Natural killer cell (primary cell): ENCODE data around the gene MAST4. TPM values are rescaled to one million over a fixed set of nuclear protein-coding genes. Genes with fewer than 3 reads are reported as not detected.
A peak's percentile ranks its signal among the peaks of the same experiment; 100 is the strongest.

ENCODE experiments used
- ATAC-seq, 3 donors: fragments of 150-1000 bp in 2 of 3; fragments of 200-7000 bp in 1 of 3; cut with Tn5 transposase; 1 replicate in 1 of 3; 2 replicates in 2 of 3; pipeline ENCODE4 v1.10.0; 2021; ENCODE audit warnings: mild to moderate bottlenecking in 2 of 3, moderate library complexity in 2 of 3
- DNase-seq, 2 donors: peaks; one replicate each; pipeline versions ENCODE4 v3.0.0 to v3.0.0-alpha.2; 2013 to 2021; ENCODE audit warnings: mixed read lengths in 1 of 2
- H3K27ac ChIP-seq: one replicate; pipeline ENCODE4 v1.5.1; 2013; ENCODE audit warnings: mild to moderate bottlenecking, low read length
- H3K27me3 ChIP-seq: one replicate; pipeline ENCODE4 v1.6.1; 2013; ENCODE audit warnings: low read length; ENCODE audit not compliant: control insufficient read depth, insufficient read depth
- H3K36me3 ChIP-seq: one replicate; pipeline ENCODE4 v1.6.1; 2013; ENCODE audit warnings: low read length; ENCODE audit not compliant: control insufficient read depth, insufficient read depth
- H3K4me1 ChIP-seq: one replicate; pipeline ENCODE4 v1.6.1; 2013; ENCODE audit warnings: low read length; ENCODE audit not compliant: control insufficient read depth, insufficient read depth
- H3K4me3 ChIP-seq: one replicate; pipeline ENCODE4 v1.5.1; 2013; ENCODE audit warnings: low read length
- H3K9me3 ChIP-seq: one replicate; pipeline ENCODE4 v1.6.1; 2013; ENCODE audit warnings: low read length; ENCODE audit not compliant: control insufficient read depth, insufficient read depth
- H3K27ac Mint-ChIP-seq, 2 donors: one replicate each; pipeline ENCODE4 v1.8.0; 2022; ENCODE audit warnings: mild to moderate bottlenecking in 2 of 2, mixed read lengths in 2 of 2, moderate library complexity in 1 of 2
- H3K27me3 Mint-ChIP-seq, 2 donors: one replicate each; pipeline ENCODE4 v1.8.0; 2022; ENCODE audit warnings: low read depth in 2 of 2, mixed read lengths in 2 of 2
- H3K36me3 Mint-ChIP-seq: one replicate; pipeline ENCODE4 v1.8.0; 2022; ENCODE audit warnings: mixed read lengths
- H3K4me1 Mint-ChIP-seq, 2 donors: one replicate each; pipeline ENCODE4 v1.8.0; 2022; ENCODE audit warnings: mixed read lengths in 2 of 2
- H3K4me3 Mint-ChIP-seq: one replicate; pipeline ENCODE4 v1.8.0; 2022; ENCODE audit warnings: mild to moderate bottlenecking, moderate library complexity, mixed read lengths
- H3K9me3 Mint-ChIP-seq, 2 donors: one replicate each; pipeline ENCODE4 v1.8.0; 2022; ENCODE audit warnings: mixed read lengths in 2 of 2
- WGBS: methylation state at CpG from one replicate; pipeline ENCODE4 v1.1.7; 2013; ENCODE audit warnings: missing lambda C conversion rate; ENCODE audit not compliant: insufficient coverage; 5-methylcytosine and 5-hydroxymethylcytosine counted together
- intact Hi-C: fragments of 100-400 bp; cut with micrococcal nuclease; formaldehyde crosslinking; loops from one replicate; pipeline ENCODE4 v1.14.2; 2022
- total RNA-seq, 4 donors: library from RNA; stranded (reverse); fragments of 120-200 nt in 1 of 4; gene quantifications; one replicate each; pipeline versions ENCODE4 v1.2.3 to v1.2.4, GENCODE V29; 2013 to 2022
- TF ChIP-seq, protein P1 (sequence below): fragments of 200-600 bp; IDR thresholded peaks from one replicate; pipeline ENCODE4 v1.8.0; 2022; ENCODE audit warnings: antibody characterized with exemption

The MAST4 gene
- total RNA-seq, 3 donors from 2014 or later (not counting 1 experiment from before 2014, with no cell fraction given) = 6.5 to 14.1 (median 12.7) TPM

GRCh38 chr5:66597183-66597757 lies 1.1 kb downstream of the MAST4 start:
- 1% methylated on average over 35 of the region's 35 CpGs for WGBS
- H3K4me1 Mint-ChIP-seq = peaks cover 0 to 3% of the 10 kb centered on the region in 2 donors
- H3K4me3 ChIP-seq = no peak overlapping the region
- intact Hi-C loops = no loop called here
- no peaks in the 10 kb centered on the region for H3K36me3 ChIP-seq
- H3K27ac ChIP-seq = no peak overlapping the region
- ATAC-seq (no peak), DNase-seq (no peak)
- H3K27ac Mint-ChIP-seq = no peak overlapping the region
- peaks cover 33 to 49% of the 10 kb centered on the region in 2 donors for H3K27me3 Mint-ChIP-seq
- H3K27me3 ChIP-seq = peaks cover 14% of the 10 kb centered on the region
- peak overlapping the region; percentile 77 for H3K4me3 Mint-ChIP-seq
- H3K9me3 ChIP-seq = no peaks in the 10 kb centered on the region
- H3K36me3 Mint-ChIP-seq = no peaks in the 10 kb centered on the region
- H3K9me3 Mint-ChIP-seq = no peaks in the 10 kb centered on the region
- H3K4me1 ChIP-seq = peaks cover 12% of the 10 kb centered on the region
- TF ChIP-seq, protein P1, sequence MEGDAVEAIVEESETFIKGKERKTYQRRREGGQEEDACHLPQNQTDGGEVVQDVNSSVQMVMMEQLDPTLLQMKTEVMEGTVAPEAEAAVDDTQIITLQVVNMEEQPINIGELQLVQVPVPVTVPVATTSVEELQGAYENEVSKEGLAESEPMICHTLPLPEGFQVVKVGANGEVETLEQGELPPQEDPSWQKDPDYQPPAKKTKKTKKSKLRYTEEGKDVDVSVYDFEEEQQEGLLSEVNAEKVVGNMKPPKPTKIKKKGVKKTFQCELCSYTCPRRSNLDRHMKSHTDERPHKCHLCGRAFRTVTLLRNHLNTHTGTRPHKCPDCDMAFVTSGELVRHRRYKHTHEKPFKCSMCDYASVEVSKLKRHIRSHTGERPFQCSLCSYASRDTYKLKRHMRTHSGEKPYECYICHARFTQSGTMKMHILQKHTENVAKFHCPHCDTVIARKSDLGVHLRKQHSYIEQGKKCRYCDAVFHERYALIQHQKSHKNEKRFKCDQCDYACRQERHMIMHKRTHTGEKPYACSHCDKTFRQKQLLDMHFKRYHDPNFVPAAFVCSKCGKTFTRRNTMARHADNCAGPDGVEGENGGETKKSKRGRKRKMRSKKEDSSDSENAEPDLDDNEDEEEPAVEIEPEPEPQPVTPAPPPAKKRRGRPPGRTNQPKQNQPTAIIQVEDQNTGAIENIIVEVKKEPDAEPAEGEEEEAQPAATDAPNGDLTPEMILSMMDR = no peak

DNA sequence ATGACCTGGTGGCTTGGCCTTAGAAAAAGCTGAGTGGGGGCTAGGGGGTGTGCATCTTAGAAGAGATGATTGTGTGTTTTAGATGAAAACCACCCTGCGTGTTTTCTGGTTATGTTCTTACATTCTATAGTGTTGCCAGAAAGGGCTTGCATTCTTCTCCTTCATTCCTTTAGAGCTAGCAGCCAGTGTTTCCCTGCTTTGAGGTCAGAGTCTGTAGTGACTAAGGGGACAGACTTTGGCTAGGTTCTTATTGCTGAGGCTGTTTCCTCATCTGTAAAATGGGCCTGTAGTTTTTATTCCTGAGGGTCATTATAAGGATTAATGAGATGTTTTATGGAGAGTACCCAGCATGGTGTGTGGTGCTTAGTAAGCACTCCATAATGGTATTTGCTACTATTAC lies 6.4 kb downstream of the MAST4 start:
- Mint-ChIP-seq H3K27ac (no peak overlapping the region), H3K4me3 (no peak overlapping the region), H3K4me1 (no peaks in the 10 kb centered on the region), H3K27me3 (peaks cover 18 to 23% of the 10 kb centered on the region in 2 donors), H3K9me3 (no peaks in the 10 kb centered on the region), H3K36me3 (no peaks in the 10 kb centered on the region)
- Histone ChIP-seq H3K4me3 (no peak overlapping the region), H3K4me1 (peaks cover under 1% of the 10 kb centered on the region), H3K27ac (no peak overlapping the region), H3K36me3 (no peaks in the 10 kb centered on the region), H3K27me3 (peaks cover under 1% of the 10 kb centered on the region), H3K9me3 (no peaks in the 10 kb centered on the region)
- intact Hi-C loops = no loop called here
- WGBS = 90% methylated on average over 1 of the region's 1 CpG
- ATAC-seq = no peak
- no peak for DNase-seq
- TF ChIP-seq, protein P1 = no peak

- H3K36me3 Mint-ChIP-seq = no peaks in the 10 kb centered on the region
- TF ChIP-seq, protein P1 = no peak
- H3K27me3 ChIP-seq = no peaks in the 10 kb centered on the region
- no peak overlapping the region for H3K27ac Mint-ChIP-seq
- no peaks in the 10 kb centered on the region for H3K4me1 ChIP-seq
- no peak for ATAC-seq
- no peaks in the 10 kb centered on the region for H3K9me3 Mint-ChIP-seq
- no peaks in the 10 kb centered on the region for H3K9me3 ChIP-seq
- no peak overlapping the region for H3K4me3 ChIP-seq
- WGBS = 100% methylated on average over 1 of the region's 1 CpG
- no peaks in the 10 kb centered on the region for H3K36me3 ChIP-seq
- no peak for DNase-seq
- no peaks in the 10 kb centered on the region for H3K4me1 Mint-ChIP-seq
- intact Hi-C loops = no loop called here
- no peak overlapping the region for H3K27ac ChIP-seq
- H3K27me3 Mint-ChIP-seq = peaks cover 14 to 17% of the 10 kb centered on the region in 2 donors
- no peak overlapping the region for H3K4me3 Mint-ChIP-seq
Observed at GRCh38 chr5:66603164-66603563, 7.0 kb downstream of the MAST4 start.

GRCh38 chr5:66603881-66604280 lies 7.7 kb downstream of the MAST4 start:
- no peak for ATAC-seq
- Mint-ChIP-seq H3K4me1 (no peaks in the 10 kb centered on the region), H3K9me3 (no peaks in the 10 kb centered on the region), H3K4me3 (no peak overlapping the region), H3K36me3 (no peaks in the 10 kb centered on the region), H3K27me3 (peaks cover 7 to 10% of the 10 kb centered on the region in 2 donors), H3K27ac (no peak overlapping the region)
- intact Hi-C loops = no loop called here
- WGBS = 90% methylated on average over 2 of the region's 4 CpGs
- H3K4me3 ChIP-seq = no peak overlapping the region
- TF ChIP-seq, protein P1 = no peak
- no peaks in the 10 kb centered on the region for H3K9me3 ChIP-seq
- no peak overlapping the region for H3K27ac ChIP-seq
- H3K4me1 ChIP-seq = no peaks in the 10 kb centered on the region
- H3K36me3 ChIP-seq = no peaks in the 10 kb centered on the region
- no peak for DNase-seq
- H3K27me3 ChIP-seq = no peaks in the 10 kb centered on the region
